Measurements from ENCODE around the gene CR1L.
"Not testable (repeated sequence)": the region's sequence is repeated elsewhere in the genome, so short reads cannot be mapped to it uniquely, and the experiment has no call there.

Gene CR1L

GRCh38 chr1:207690551-207690950, 45.6 kb downstream of the CR1L start:
- DNase-seq, result not testable (repeated sequence)

- DNase-seq, result no peak
Observed at GRCh38 chr1:207691010-207691409, 46.1 kb downstream of the CR1L start.

GRCh38 chr1:207691841-207692240, 46.9 kb downstream of the CR1L start:
- DNase-seq, result no peak

GRCh38 chr1:207692291-207692690, 47.4 kb downstream of the CR1L start:
- DNase-seq, result not testable (repeated sequence)

GRCh38 chr1:207695891-207696290, 51.0 kb downstream of the CR1L start:
- no peak for DNase-seq

- DNase-seq, result peak; percentile 41
Observed at GRCh38 chr1:207698822-207699483, 54.0 kb downstream of the CR1L start.

- no peak for DNase-seq
Observed at GRCh38 chr1:207702317-207702716, 57.4 kb downstream of the CR1L start.

GRCh38 chr1:207703712-207704111, 58.8 kb downstream of the CR1L start:
- no peak for DNase-seq

GRCh38 chr1:207708004-207708403, 63.1 kb downstream of the CR1L start:
- not testable (repeated sequence) for DNase-seq

- no peak for DNase-seq
Observed at GRCh38 chr1:207711285-207711684, 66.4 kb downstream of the CR1L start.

GRCh38 chr1:207712701-207713100, 67.8 kb downstream of the CR1L start:
- not testable (repeated sequence) for DNase-seq

GRCh38 chr1:207713529-207713928, 68.6 kb downstream of the CR1L start:
- DNase-seq, result peak; percentile 27

- DNase-seq, result no peak
Observed at GRCh38 chr1:207719234-207719633, 74.3 kb downstream of the CR1L start.

GRCh38 chr1:207728200-207728858, 83.4 kb downstream of the CR1L start:
- not testable (repeated sequence) for DNase-seq

GRCh38 chr1:207737503-207738157, 92.7 kb downstream of the CR1L start:
- DNase-seq, result not testable (repeated sequence)

GRCh38 chr1:207738158-207738659, 93.3 kb downstream of the CR1L start:
- peak; percentile 35 for DNase-seq

GRCh38 chr1:207740207-207740606, 95.3 kb downstream of the CR1L start:
- no peak for DNase-seq

- DNase-seq, result no peak
Observed at GRCh38 chr1:207742850-207743555, 98.1 kb downstream of the CR1L start.

- no peak for DNase-seq
Observed at GRCh38 chr1:207744000-207744534, 99.1 kb downstream of the CR1L start.

GRCh38 chr1:207745285-207745684, 100.4 kb downstream of the CR1L start:
- DNase-seq, result no peak

- no peak for DNase-seq
Observed at GRCh38 chr1:207745839-207746767, 101.2 kb downstream of the CR1L start.
